ENCODE data around the gene ALKBH3. TPM values are rescaled to one million over a fixed set of nuclear protein-coding genes. Genes with fewer than 3 reads are reported as not detected.

The ALKBH3 gene
- total RNA-seq, 6 experiments from 2014 or later, result 24.0 to 35.9 (median 31.5) TPM

GRCh38 chr11:43914466-43914865 is 33.8 kb downstream of the ALKBH3 start:
- no peak overlapping the region for H3K27ac Mint-ChIP-seq
- no peak overlapping the region for H3K4me3 Mint-ChIP-seq
- no peak for DNase-seq
- no peaks in the 10 kb centered on the region for H3K9me3 Mint-ChIP-seq
- 0 out of 2 replicates have a peak, but pooled peaks cover 8% of the 10 kb centered on the region for H3K36me3 Mint-ChIP-seq (ENCODE audit: low read depth)
- no peaks in the 10 kb centered on the region for H3K27me3 Mint-ChIP-seq (ENCODE audit: insufficient read depth)
- H3K4me1 Mint-ChIP-seq (ENCODE audit: low read depth), result peaks cover 6% of the 10 kb centered on the region; the same call in 1 of the 2 replicates
- TF ChIP-seq CTCF (IDR thresholded peaks at IDR 0.05), result no peak

DNA sequence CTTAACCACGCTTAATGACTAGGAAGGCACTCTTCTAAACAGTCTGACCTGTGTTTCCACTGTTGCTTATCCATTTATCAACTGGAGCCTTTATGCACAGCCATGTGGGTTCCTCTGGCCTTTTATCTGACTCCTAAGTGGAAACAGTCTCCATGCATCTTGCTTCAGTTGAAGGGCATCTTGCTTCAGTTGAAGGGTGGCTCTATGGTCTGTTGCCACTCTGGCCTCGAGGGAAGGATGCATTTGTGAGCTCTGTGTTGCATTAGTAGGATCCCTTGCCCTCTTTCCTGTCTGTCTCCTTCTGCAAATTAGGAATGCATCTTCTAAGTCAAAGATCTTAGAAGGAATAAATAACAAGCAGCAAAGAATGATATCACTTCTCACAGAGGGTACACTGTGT is 36.0 kb downstream of the ALKBH3 start:
- TF ChIP-seq CTCF (IDR thresholded peaks at IDR 0.05), result no peak
- Mint-ChIP-seq H3K4me1 (ENCODE audit: low read depth) (peaks cover 27% of the 10 kb centered on the region), H3K4me3 (no peak overlapping the region), H3K36me3 (ENCODE audit: low read depth) (peaks cover 22% of the 10 kb centered on the region), H3K27me3 (ENCODE audit: insufficient read depth) (no peaks in the 10 kb centered on the region), H3K27ac (no peak overlapping the region), H3K9me3 (no peaks in the 10 kb centered on the region)
- no peak for DNase-seq

GRCh38 chr11:43917851-43918250 is 37.2 kb downstream of the ALKBH3 start:
- no peak overlapping the region for H3K4me3 Mint-ChIP-seq
- no peaks in the 10 kb centered on the region for H3K27me3 Mint-ChIP-seq (ENCODE audit: insufficient read depth)
- H3K36me3 Mint-ChIP-seq (ENCODE audit: low read depth), result peaks cover 24% of the 10 kb centered on the region
- peaks cover 29% of the 10 kb centered on the region for H3K4me1 Mint-ChIP-seq (ENCODE audit: low read depth)
- no peaks in the 10 kb centered on the region for H3K9me3 Mint-ChIP-seq
- TF ChIP-seq CTCF (IDR thresholded peaks at IDR 0.05), result no peak
- no peak overlapping the region for H3K27ac Mint-ChIP-seq
- DNase-seq, result no peak

DNA sequence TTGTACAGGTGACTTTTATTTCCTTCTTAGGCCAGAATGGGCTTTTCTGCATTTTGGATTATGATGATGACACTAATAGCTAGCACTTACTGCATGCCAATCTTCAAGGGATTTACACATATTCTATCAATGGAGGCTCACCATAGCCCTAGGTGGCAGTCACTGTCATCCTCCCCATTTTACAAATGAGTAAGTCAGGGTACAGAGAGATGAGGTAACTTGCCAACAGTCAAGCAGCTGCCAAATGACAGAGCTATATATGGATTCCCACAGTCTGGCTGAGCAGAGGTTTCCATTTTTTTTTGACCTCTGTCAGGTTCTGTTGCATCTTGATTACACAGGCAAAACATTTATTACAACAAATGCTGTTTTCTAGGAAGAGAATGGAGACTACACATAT is 38.0 kb downstream of the ALKBH3 start:
- Mint-ChIP-seq H3K27me3 (ENCODE audit: insufficient read depth) (no peaks in the 10 kb centered on the region), H3K9me3 (no peaks in the 10 kb centered on the region), H3K4me3 (no peak overlapping the region), H3K27ac (no peak overlapping the region; the same call in 1 of the 2 replicates), H3K36me3 (ENCODE audit: low read depth) (peaks cover 24% of the 10 kb centered on the region), H3K4me1 (ENCODE audit: low read depth) (peaks cover 36% of the 10 kb centered on the region)
- no peak for TF ChIP-seq CTCF (IDR thresholded peaks at IDR 0.05)
- no peak for DNase-seq

GRCh38 chr11:43919852-43920597 is 39.4 kb downstream of the ALKBH3 start:
- Mint-ChIP-seq H3K27ac (peak overlapping the region; percentile 87), H3K27me3 (ENCODE audit: insufficient read depth) (no peaks in the 10 kb centered on the region), H3K36me3 (ENCODE audit: low read depth) (peaks cover 20% of the 10 kb centered on the region), H3K9me3 (no peaks in the 10 kb centered on the region), H3K4me1 (ENCODE audit: low read depth) (peaks cover 40% of the 10 kb centered on the region), H3K4me3 (peak overlapping the region; percentile 24)
- no peak for DNase-seq
- TF ChIP-seq CTCF (IDR thresholded peaks at IDR 0.05), result no peak

All from HFFc6 (cell line).